NCI-H2107 treated with DMSO at 0.1 percent for 48 hours (cell line): Measurements from ENCODE around the gene C1orf141.
"Not testable (repeated sequence)": the region's sequence is repeated elsewhere in the genome, so short reads cannot be mapped to it uniquely, and the experiment has no call there.

Source experiments
- DNase-seq: peaks from one replicate; lab custom pipeline; 2025; ENCODE audit not compliant: unreplicated experiment; lab: John Stamatoyannopoulos, UW

C1orf141 gene

GRCh38 chr1:67089685-67090208 is 45.0 kb downstream of the C1orf141 start:
- no peak for DNase-seq

DNA sequence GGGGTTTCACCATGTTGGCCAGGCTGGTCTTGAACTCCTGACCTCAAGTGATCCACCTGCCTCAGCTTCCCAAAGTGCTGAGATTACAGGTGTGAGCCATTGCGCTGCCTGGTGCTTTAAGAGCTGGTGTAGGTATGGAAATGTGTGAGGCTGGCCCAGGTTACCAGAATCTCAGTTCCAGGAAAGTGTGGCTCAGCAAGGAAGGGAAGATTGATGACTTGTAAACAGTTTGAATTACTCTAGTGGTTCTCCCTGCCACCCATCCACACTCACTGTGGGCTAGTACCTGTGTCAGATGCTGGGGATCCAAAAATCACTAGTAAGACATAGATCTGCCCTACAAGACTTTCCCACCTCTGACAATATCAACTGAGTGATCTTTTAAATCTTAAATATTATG is 46.3 kb downstream of the C1orf141 start:
- DNase-seq, result no peak

- peak; percentile 54 for DNase-seq
Measured at GRCh38 chr1:67085326-67085725, 49.4 kb downstream of the C1orf141 start.

DNA sequence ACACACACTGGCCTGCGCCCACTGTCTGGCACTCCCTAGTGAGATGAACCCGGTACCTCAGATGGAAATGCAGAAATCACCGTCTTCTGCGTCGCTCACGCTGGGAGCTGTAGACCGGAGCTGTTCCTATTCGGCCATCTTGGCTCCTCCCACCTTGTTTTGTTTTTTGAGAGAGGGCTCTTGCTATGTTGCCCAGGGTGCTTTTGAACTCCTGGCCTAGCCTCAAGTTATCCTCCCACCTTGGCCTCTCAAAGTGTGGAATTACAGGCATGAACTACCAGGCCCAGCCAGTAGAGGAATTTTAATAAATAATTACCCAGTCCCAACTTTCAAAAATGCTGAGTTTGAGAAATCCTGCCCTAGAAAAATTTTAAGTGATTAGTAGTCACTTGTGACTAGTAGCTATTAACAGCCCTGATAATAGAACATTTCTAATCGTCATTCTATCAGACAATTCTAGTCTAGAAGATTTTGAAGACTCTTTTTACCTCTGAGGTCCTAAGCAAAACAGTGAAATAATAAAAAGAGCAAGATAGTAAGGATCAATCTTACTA is 49.9 kb downstream of the C1orf141 start:
- no peak for DNase-seq

- DNase-seq, result no peak
Measured at GRCh38 chr1:67078291-67078690, 56.5 kb downstream of the C1orf141 start.

DNA sequence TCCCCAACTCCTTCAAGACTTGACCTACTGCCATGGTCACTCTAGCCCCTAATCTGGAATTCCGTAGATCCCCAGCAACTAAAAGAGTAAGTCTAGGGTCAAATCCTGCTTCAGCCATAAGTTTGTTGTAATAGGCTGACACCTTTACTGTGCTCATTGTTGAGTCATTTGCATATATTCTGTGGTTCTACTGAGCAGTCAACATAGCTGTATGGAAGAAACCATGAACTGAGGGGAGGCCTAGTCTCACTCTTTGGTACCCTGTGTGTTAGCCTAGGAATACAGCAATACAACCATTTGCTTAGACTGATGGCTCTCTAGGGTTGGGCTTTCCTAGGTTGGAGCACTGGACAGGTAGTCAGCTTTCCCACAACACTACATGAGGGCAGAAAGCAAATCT is 57.2 kb downstream of the C1orf141 start:
- no peak for DNase-seq

DNA sequence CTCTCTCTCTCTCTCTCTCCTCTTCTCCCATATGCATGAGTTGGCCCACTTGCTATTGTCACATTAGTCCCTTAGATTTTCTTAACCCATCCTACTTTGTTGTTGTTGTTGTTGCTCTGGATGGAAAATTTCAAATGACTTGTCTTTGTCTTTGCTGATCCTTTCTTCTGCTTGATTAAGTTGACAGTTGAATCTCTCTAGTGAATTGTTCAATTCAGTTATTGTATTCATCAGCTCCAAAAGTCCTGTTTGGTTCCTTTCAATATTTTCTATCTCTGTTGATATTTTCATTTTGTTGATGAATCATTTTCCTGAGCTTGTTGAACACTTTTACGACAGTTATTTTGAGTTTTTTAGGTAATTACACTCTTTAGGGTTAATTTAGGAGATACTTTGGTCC is 62.0 kb downstream of the C1orf141 start:
- DNase-seq, result no peak

- not testable (repeated sequence) for DNase-seq
Measured at GRCh38 chr1:67067655-67068054, 67.1 kb downstream of the C1orf141 start.

DNA sequence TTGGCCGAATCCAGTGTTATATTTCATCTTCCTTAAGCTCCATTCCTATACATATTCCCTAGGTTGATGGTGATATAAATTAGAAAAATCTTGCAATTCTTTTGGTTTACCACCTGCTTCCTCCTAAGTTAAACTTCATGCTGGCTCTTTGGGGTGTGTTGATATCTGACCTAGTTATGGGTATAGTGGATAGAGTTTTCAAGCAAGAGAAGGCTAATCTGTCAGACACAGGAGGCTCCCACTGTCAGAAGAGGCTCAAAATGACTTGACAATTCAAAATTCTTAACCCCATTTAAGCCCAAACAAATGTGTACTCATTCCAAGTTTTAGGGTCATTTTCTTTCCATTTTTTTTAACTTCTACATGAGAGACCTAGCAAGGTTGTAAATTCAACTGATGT is 72.4 kb downstream of the C1orf141 start:
- no peak for DNase-seq

DNA sequence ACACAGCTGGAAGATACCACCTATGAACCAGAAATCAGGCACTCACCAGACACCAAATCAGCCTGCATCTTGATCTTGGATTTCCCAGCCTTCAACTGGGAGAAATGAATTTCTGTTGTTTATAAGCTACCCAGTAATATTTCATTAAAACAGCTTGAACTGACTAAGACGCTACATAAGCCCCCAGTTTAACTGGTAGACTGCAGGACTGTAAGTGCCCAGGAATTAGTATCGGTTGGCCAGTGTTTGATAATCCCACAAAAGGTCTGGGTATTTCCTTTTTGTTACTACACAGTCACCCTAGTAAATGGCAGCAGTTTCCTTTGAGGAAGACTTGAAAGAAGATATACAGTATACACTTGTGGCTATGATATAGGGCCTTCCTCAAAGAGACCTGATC is 73.5 kb downstream of the C1orf141 start:
- DNase-seq, result no peak

- DNase-seq, result no peak
Measured at GRCh38 chr1:67060811-67061218, 74.0 kb downstream of the C1orf141 start.

GRCh38 chr1:67059346-67059745 is 75.4 kb downstream of the C1orf141 start:
- no peak for DNase-seq

DNA sequence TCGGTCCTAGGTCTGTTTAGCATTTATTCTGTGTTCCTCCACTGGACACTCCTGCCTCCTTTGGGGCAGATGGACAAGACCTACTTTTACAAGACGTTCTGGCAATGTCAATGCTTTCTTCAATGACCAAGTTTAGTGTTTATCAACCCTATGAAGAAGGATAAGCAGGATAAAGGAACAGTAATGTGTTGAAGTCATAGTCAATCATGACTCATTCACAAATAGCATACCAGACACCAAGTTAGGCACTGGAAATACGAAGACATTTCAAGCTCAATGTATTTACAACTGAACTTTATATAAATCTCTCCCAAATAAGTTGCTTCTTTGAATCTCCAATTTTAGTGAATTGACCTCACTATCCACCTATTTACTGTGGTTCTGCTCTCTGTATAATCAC is 76.0 kb downstream of the C1orf141 start:
- no peak for DNase-seq

GRCh38 chr1:67058242-67058641 is 76.5 kb downstream of the C1orf141 start:
- peak; percentile 70 for DNase-seq

DNA sequence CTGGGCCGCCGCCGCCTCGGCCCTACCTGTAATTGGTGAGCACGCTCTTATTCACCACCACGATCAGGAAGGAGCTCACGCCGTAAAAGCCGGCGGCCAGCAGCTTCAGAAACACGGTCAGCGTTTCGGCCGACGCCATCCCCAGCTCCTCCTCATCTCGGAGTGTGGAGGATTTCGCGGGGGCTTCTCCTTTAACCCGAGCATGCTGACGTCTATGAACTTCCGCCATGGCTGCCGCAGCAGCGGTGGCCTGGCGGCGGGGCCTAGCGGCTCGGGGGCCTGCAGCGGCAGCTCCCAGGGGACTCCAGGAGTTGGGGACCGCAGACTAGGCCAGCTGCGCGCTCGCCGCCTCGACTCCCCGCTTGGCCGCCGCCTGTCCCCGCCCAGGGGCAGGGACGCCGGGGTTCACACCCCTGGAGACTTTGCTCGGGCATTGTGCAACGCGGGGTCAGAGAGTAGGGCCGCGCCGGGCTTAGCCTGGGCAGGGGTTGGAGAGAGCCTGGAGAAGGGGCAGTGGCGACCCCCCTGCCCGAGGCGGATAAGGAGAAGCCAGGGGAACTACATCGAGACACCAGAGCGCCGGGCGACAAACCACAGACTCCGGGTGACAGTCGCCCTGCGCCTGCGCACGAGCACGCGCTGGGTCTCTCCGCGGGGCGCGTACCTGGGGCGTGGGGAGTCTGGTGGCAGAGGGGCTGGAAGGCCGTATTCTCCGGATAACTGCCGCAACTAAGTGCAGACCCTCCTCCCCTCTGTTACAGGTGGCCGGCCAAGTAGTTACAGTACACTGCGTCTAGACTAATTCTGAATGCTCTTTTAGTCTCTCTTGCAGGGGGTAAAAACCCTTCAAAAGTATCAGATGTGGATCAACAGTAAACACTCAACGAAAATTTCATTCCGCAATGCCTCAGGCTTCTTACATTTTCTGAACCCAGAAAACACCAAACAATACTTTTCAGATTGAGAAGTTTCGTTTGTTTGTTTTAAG is 80.7 kb downstream of the C1orf141 start, which contains the start of gene SLC35D1:
Gene SLC35D1, minus strand, starts transcription at position 364 of the 988 bp plus-strand sequence. Its CDS starts 135 bp downstream, at position 229.
- DNase-seq, result peak; percentile 63

GRCh38 chr1:67053535-67053784 is 81.3 kb downstream of the C1orf141 start:
- DNase-seq, result no peak

GRCh38 chr1:67052741-67053534 is 81.8 kb downstream of the C1orf141 start:
- DNase-seq, result no peak

DNA sequence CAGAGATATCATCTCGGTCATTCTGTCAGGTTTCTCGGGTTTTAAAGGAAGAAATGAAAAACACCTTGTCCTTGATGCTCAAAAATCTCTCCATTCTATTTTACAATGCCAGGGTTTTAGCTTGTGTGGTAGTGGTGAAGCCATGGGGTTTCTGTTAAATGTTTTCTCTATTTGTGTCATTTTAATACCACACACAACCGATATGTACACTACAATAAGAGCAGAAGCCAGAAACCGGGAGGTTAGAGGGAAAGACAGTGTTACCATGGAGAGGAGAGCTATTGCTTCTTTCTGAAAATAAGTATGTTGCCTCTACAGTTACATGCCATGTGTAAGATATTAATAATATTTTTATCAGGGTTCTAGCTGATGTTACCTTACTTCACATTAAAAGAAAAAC is 83.6 kb downstream of the C1orf141 start:
- no peak for DNase-seq

- no peak for DNase-seq
Measured at GRCh38 chr1:67044631-67045270, 90.0 kb downstream of the C1orf141 start.

DNA sequence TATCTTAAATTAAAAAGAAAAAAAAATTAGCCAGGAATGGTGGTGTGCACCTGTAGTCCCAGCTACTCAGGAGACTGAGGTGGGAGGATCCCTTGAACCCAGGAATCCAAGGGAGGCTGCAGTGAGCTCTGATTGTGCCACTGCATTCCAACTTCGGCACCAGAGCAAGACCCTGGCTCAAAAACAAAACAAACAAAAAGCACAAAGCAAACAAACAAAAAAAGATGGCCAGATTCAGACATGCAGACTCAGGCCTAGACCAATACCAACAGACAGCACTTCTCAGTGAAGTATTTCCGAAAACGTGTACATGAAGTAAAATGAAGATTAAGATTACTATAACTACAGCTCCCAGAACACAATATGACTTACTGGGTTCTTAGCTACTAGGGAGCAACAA is 91.4 kb downstream of the C1orf141 start:
- no peak for DNase-seq
